Uterus (tissue), 4 donors: ENCODE results near the gene KIAA1755. TPM values are rescaled to one million over a fixed set of nuclear protein-coding genes. Genes with fewer than 3 reads are reported as not detected.

Experiments
- DNase-seq, 2 donors: peaks; one replicate each; pipeline ENCODE4 v3.0.0-alpha.2; 2019 to 2020
- H3K27ac ChIP-seq, 2 donors: fragments of 200-600 bp; sonication (generic); 1 replicate in 1 of 2; 2 replicates in 1 of 2; pipeline ENCODE4 v1.5.1; 2016 to 2018
- H3K27me3 ChIP-seq, 2 donors: fragments of 200-600 bp; sonication (generic); one replicate each; pipeline ENCODE4 v1.5.1; 2018 to 2019; ENCODE audit warnings: control low read depth in 1 of 2
- H3K36me3 ChIP-seq, 2 donors: fragments of 200-600 bp; sonication (generic); one replicate each; pipeline ENCODE4 v1.5.1; 2019; ENCODE audit warnings: control low read depth in 1 of 2
- H3K4me1 ChIP-seq, 2 donors: fragments of 200-600 bp; sonication (generic); one replicate each; pipeline ENCODE4 v1.5.1; 2018 to 2019; ENCODE audit warnings: control low read depth in 1 of 2
- H3K4me3 ChIP-seq, 2 donors: fragments of 200-600 bp; sonication (generic); 1 replicate in 1 of 2; 2 replicates in 1 of 2; pipeline ENCODE4 v1.5.1; 2018 to 2019; ENCODE audit warnings: mild to moderate bottlenecking in 1 of 2
- H3K9me3 ChIP-seq, 2 donors: fragments of 200-600 bp; sonication (generic); one replicate each; pipeline ENCODE4 v1.5.1; 2019; ENCODE audit warnings: control low read depth in 1 of 2
- CTCF ChIP-seq, 4 experiments: fragments of 200-600 bp in 2 of 4; fragments of 450-650 bp in 2 of 4; sonication (generic) in 2 of 4; IDR thresholded peaks; one replicate each; pipeline ENCODE4 v1.5.1; 2016 to 2019; ENCODE audit warnings: antibody characterized with exemption in 4 of 4, mild to moderate bottlenecking in 2 of 4, moderate library complexity in 1 of 4
- POLR2A ChIP-seq, 2 donors: fragments of 450-650 bp; IDR thresholded peaks; one replicate each; pipeline ENCODE4 v1.6.1; 2016; ENCODE audit warnings: antibody characterized with exemption in 2 of 2, mild to moderate bottlenecking in 1 of 2, moderate library complexity in 1 of 2
- intact Hi-C: fragments of 100-400 bp; cut with DNase I; formaldehyde crosslinking; loops from one replicate; pipeline ENCODE4 v1.15.1; 2023; ENCODE audit warnings: low total_unique reads
- total RNA-seq, 4 donors: library from RNA; depleted of rRNA in 3 of 4; stranded (reverse); fragments of >200 nt in 3 of 4; gene quantifications; one replicate each; pipeline versions ENCODE4 v1.1.0 to v1.2.4, GENCODE V29; 2014 to 2023
- donor health status: DM: yes; HTN: yes; CAD: no.

The KIAA1755 gene
- total RNA-seq, 4 donors from 2014 or later: 5.3 to 47.6 (median 15.7) TPM

DNA sequence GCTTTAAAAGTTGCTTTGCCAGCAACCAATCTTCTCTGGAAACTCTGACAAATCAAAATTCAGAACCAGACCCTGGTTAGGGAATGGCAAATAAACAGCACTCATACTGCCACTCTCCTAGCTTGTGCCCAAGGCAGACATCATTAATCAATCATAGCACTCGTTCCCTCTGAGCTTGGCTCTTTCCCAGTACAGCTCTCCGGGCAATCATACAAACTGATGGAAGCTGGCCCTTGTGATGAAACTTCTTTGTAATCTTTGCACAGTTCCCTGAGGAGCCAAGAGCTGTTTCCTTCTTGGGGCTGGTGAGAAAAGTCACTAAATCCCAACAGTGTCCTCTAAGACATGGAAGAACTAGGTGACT lies 34.7 kb downstream of the KIAA1755 start:
- no peaks in the 10 kb centered on the region for H3K27me3 ChIP-seq
- intact Hi-C loops: no loop called here
- H3K4me1 ChIP-seq: no peaks in the 10 kb centered on the region
- no peaks in the 10 kb centered on the region for H3K36me3 ChIP-seq
- H3K27ac ChIP-seq: no peak overlapping the region
- H3K9me3 ChIP-seq: no peaks in the 10 kb centered on the region
- no peak for DNase-seq
- TF ChIP-seq CTCF (IDR thresholded peaks at IDR 0.05) (no peak), POLR2A (IDR thresholded peaks at IDR 0.05) (no peak)
- H3K4me3 ChIP-seq: no peak overlapping the region

GRCh38 chr20:38225240-38225899 lies 35.2 kb downstream of the KIAA1755 start:
- H3K27ac ChIP-seq: no peak overlapping the region
- H3K9me3 ChIP-seq: no peaks in the 10 kb centered on the region
- no peaks in the 10 kb centered on the region for H3K4me1 ChIP-seq
- H3K4me3 ChIP-seq: no peak overlapping the region
- TF ChIP-seq CTCF (IDR thresholded peaks at IDR 0.05): no peak
- no peak for TF ChIP-seq POLR2A (IDR thresholded peaks at IDR 0.05)
- no peaks in the 10 kb centered on the region for H3K27me3 ChIP-seq
- no peaks in the 10 kb centered on the region for H3K36me3 ChIP-seq
- intact Hi-C loops: no loop called here
- DNase-seq: no peak

DNA sequence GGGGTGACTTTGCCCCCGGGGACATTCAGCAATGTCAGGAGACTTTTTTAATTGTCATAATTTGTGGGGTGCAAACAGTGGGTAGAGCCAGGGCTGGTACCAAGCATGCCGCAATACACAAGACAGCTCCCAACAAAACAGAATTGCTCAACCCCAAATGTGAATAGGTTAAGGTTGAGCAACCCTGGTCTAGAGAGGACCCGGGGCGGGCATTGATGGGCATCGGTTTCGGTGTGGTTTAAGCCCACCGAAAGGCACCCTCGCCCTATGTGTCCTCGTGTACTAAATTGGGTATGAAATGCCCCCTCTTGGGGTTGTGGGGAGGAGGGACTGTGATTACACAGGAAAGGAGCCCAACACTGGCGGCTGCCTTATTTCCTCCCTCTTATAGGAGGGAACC lies 36.0 kb downstream of the KIAA1755 start:
- DNase-seq: no peak
- no peaks in the 10 kb centered on the region for H3K4me1 ChIP-seq
- TF ChIP-seq CTCF (IDR thresholded peaks at IDR 0.05): no peak
- no peak for TF ChIP-seq POLR2A (IDR thresholded peaks at IDR 0.05)
- H3K9me3 ChIP-seq: no peaks in the 10 kb centered on the region
- H3K27me3 ChIP-seq: no peaks in the 10 kb centered on the region
- intact Hi-C loops: no loop called here
- H3K27ac ChIP-seq: no peak overlapping the region
- H3K4me3 ChIP-seq: no peak overlapping the region
- H3K36me3 ChIP-seq: no peaks in the 10 kb centered on the region

DNA sequence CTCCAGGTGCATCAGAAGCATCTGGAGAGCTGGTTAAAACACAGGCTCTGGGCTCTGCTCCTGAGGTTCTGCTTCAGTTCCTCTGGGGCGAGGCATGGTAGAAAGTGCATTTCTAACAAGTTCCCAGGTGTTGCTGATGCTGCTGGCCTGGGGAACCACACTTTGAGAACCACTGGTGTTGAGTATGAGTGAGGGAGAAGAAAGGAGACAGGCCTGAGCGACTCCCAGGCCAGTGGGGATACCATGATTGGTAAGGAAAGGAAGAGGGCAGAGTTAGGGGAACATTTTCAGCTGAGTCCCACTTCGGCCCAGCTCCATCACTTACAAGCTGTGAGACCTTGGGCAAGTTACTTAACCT lies 36.8 kb downstream of the KIAA1755 start:
- H3K4me1 ChIP-seq: no peaks in the 10 kb centered on the region
- H3K27ac ChIP-seq: no peak overlapping the region
- no peaks in the 10 kb centered on the region for H3K36me3 ChIP-seq
- H3K4me3 ChIP-seq: no peak overlapping the region
- intact Hi-C loops: no loop called here
- no peaks in the 10 kb centered on the region for H3K9me3 ChIP-seq
- no peaks in the 10 kb centered on the region for H3K27me3 ChIP-seq
- TF ChIP-seq CTCF (IDR thresholded peaks at IDR 0.05) (no peak), POLR2A (IDR thresholded peaks at IDR 0.05) (no peak)
- no peak for DNase-seq

DNA sequence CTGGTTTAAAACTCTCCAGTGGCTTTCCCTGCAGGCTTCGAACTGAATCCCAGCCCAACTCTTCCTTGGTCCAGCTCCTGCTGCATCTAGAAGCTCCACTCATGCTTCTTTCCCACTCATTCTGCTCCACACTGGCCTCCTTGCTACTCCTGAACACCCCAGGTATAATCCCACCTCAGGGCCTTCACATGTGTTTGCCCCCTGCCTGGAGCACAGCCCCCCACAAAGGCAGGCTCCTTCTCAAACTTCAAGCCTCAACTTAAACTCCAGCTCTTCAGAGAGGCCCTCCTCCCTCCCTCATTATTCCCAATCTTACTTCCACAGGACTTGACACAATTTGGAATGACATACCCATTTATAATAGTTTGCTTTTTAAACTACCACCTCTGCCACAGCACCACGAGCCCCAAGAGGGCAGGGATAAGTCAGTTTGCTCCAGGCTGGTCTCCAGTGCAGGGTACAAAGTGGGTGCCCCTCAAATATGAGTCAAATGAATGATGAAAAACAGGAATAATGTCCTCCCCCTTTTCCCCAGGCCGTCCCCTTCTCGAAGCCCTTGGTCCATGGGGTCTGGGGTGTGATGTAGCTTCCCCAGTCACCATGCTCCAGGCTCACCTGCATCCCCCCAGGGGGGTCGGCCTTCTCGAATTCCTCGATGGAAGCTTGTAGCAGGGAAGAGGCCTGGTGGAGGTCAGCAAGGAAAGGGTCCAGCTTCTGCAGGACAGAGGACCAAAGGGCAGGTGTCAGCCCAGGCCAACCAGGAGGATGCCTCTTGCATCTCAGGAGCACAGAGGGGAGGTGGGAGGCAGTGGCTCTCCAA lies 37.4 kb downstream of the KIAA1755 start:
- intact Hi-C loops: no loop called here
- TF ChIP-seq CTCF (IDR thresholded peaks at IDR 0.05): no peak
- no peak for TF ChIP-seq POLR2A (IDR thresholded peaks at IDR 0.05)
- no peaks in the 10 kb centered on the region for H3K27me3 ChIP-seq
- no peak overlapping the region for H3K27ac ChIP-seq
- DNase-seq: no peak
- peaks cover 0 to under 1% of the 10 kb centered on the region in 2 donors for H3K4me1 ChIP-seq
- H3K9me3 ChIP-seq: no peaks in the 10 kb centered on the region
- no peak overlapping the region for H3K4me3 ChIP-seq
- no peaks in the 10 kb centered on the region for H3K36me3 ChIP-seq
